Activated CD8-positive, alpha-beta memory T cell treated with anti-CD3 and anti-CD28 coated beads for 24 hours (primary cell): Measurements from ENCODE around the gene KPNA2.
"Not testable (repeated sequence)": the region's sequence is repeated elsewhere in the genome, so short reads cannot be mapped to it uniquely, and the experiment has no call there.

Source experiments
- DNase-seq: peaks from one replicate; pipeline ENCODE4 v3.0.0-alpha.2; 2020

KPNA2 gene

GRCh38 chr17:68061512-68062313 is 26.2 kb downstream of the KPNA2 start:
- DNase-seq, result no peak

- DNase-seq, result not testable (repeated sequence)
Observed at GRCh38 chr17:68065366-68065765, 29.8 kb downstream of the KPNA2 start.

GRCh38 chr17:68068512-68068911 is 33.0 kb downstream of the KPNA2 start:
- not testable (repeated sequence) for DNase-seq

- DNase-seq, result not testable (repeated sequence)
Observed at GRCh38 chr17:68070582-68071444, 35.3 kb downstream of the KPNA2 start.

- no peak for DNase-seq
Observed at GRCh38 chr17:68074279-68074678, 38.7 kb downstream of the KPNA2 start.

GRCh38 chr17:68075953-68076607 is 40.5 kb downstream of the KPNA2 start:
- DNase-seq, result not testable (repeated sequence)

GRCh38 chr17:68077498-68077897 is 42.0 kb downstream of the KPNA2 start:
- DNase-seq, result not testable (repeated sequence)

- no peak for DNase-seq
Observed at GRCh38 chr17:68080411-68081150, 45.0 kb downstream of the KPNA2 start.

GRCh38 chr17:68081305-68082265 is 46.0 kb downstream of the KPNA2 start:
- DNase-seq, result not testable (repeated sequence)

- no peak for DNase-seq
Observed at GRCh38 chr17:68085771-68086381, 50.3 kb downstream of the KPNA2 start.

GRCh38 chr17:68086666-68087065 is 51.1 kb downstream of the KPNA2 start:
- not testable (repeated sequence) for DNase-seq

GRCh38 chr17:68087131-68087623 is 51.6 kb downstream of the KPNA2 start:
- peak; percentile 73 for DNase-seq

- DNase-seq, result no peak
Observed at GRCh38 chr17:68087851-68088250, 52.3 kb downstream of the KPNA2 start.

- peak; percentile 54 for DNase-seq
Observed at GRCh38 chr17:68089881-68090280, 54.3 kb downstream of the KPNA2 start.

- no peak for DNase-seq
Observed at GRCh38 chr17:68094481-68095078, 59.0 kb downstream of the KPNA2 start.

GRCh38 chr17:68095205-68095811 is 59.8 kb downstream of the KPNA2 start:
- no peak for DNase-seq

GRCh38 chr17:68096111-68096510 is 60.6 kb downstream of the KPNA2 start:
- no peak for DNase-seq
